HepG2 (cell line): ENCODE measurements around the gene WSB2. TPM values are rescaled to one million over a fixed set of nuclear protein-coding genes. Genes with fewer than 3 reads are reported as not detected.

Experiments used
- ATAC-seq: fragments of 200-7000 bp; cut with Tn5 transposase; 3 replicates; pipeline ENCODE4 v1.9.1; 2020; ENCODE audit warnings: mild to moderate bottlenecking, moderate library complexity
- BruUV-seq: library from RNA; stranded (reverse); fragments of 400-500 nt; replicated peaks from 2 replicates; lab custom pipeline; 2021; lab: Mats Ljungman, UMichigan
- CTCF ChIA-PET: fragments of 300-600 bp; formaldehyde crosslinking; extraction: SDS; loops from one replicate; lab custom pipeline; 2021; ENCODE audit warnings: low total read pairs, inconsistent platforms, low intra/inter-chr PET ratio; lab: Yijun Ruan, JAX
- POLR2A ChIA-PET: fragments of 350-600 bp; sonication (Branson Sonifier 250); formaldehyde crosslinking; loops from one replicate; lab custom pipeline; 2020; ENCODE audit warnings: antibody characterized with exemption, inconsistent platforms; lab: Yijun Ruan, JAX
- DNase-seq: peaks from one replicate; pipeline ENCODE4 v3.0.0-alpha.2; 2015; ENCODE audit warnings: low spot score
- FAIRE-seq: peaks from 3 replicates; lab custom pipeline; 2011; peaks lifted over from hg19 to GRCh38; lab: Jason Lieb, UNC
- H2AFZ ChIP-seq: one replicate; pipeline ENCODE4 v1.6.1; 2011; ENCODE audit warnings: low read length, inconsistent platforms
- H3K27ac ChIP-seq: fragments of 300-600 bp; 3 replicates; pipeline ENCODE4 v1.8.0; 2011; ENCODE audit warnings: mixed run types, mild to moderate bottlenecking, mixed read lengths, low read length, inconsistent platforms; ENCODE audit not compliant: insufficient read depth; ENCODE audit errors: extremely low read length
- H3K27me3 ChIP-seq, 2 experiments: fragments of 200-600 bp in 1 of 2; 2 replicates in 1 of 2; 3 replicates in 1 of 2; pipeline versions ENCODE4 v1.6.0 to v1.8.0; 2011; ENCODE audit warnings: low read length in 2 of 2, mild to moderate bottlenecking in 2 of 2, moderate library complexity in 2 of 2, inconsistent platforms in 1 of 2; ENCODE audit not compliant: insufficient read depth in 2 of 2, control insufficient read depth in 1 of 2
- H3K36me3 ChIP-seq, 2 experiments: fragments of 200-600 bp in 1 of 2; replicated peaks in 1 of 2; 2 replicates in 1 of 2; 3 replicates in 1 of 2; pipeline versions ENCODE4 v1.5.1 to v1.8.0; 2011; ENCODE audit warnings: low read length in 2 of 2, inconsistent platforms in 1 of 2; ENCODE audit not compliant: insufficient read depth in 2 of 2, control insufficient read depth in 1 of 2
- H3K4me1 ChIP-seq: 2 replicates; pipeline ENCODE4 v1.5.1; 2012; ENCODE audit warnings: low read length, inconsistent platforms; ENCODE audit not compliant: insufficient read depth
- H3K4me2 ChIP-seq: 2 replicates; pipeline ENCODE4 v1.6.0; 2011; ENCODE audit warnings: low read depth, low read length, inconsistent platforms
- H3K4me3 ChIP-seq, 3 experiments: fragments of 200-600 bp in 1 of 3; sonication (generic), shearing (Covaris generic) in 1 of 3; replicated peaks in 1 of 3; 2 replicates each; pipeline ENCODE4 v1.5.1; 2011 to 2016; ENCODE audit warnings: low read length in 3 of 3, inconsistent platforms in 2 of 3, low read depth in 2 of 3, mild to moderate bottlenecking in 2 of 3, control low read depth in 1 of 3, mixed read lengths in 1 of 3; ENCODE audit not compliant: insufficient read depth in 1 of 3
- H3K79me2 ChIP-seq: one replicate; pipeline ENCODE4 v1.6.1; 2011; ENCODE audit warnings: low read length, inconsistent platforms; ENCODE audit not compliant: insufficient read depth
- H3K9ac ChIP-seq: 2 replicates; pipeline ENCODE4 v1.6.0; 2011; ENCODE audit warnings: mild to moderate bottlenecking, low read depth, low read length, inconsistent platforms; ENCODE audit not compliant: insufficient read depth
- H3K9me3 ChIP-seq: 2 replicates; pipeline ENCODE4 v1.5.1; 2012; ENCODE audit warnings: mild to moderate bottlenecking, low read length
- H4K20me1 ChIP-seq: 2 replicates; pipeline ENCODE4 v1.6.0; 2011; ENCODE audit warnings: inconsistent platforms, mild to moderate bottlenecking, low read length, moderate library complexity; ENCODE audit not compliant: insufficient read depth
- ATF5 ChIP-seq: sonication (generic); formaldehyde crosslinking; IDR thresholded peaks from 2 replicates; pipeline ENCODE4 v1.4.0; 2020; ENCODE audit warnings: mild to moderate bottlenecking, low read depth, missing genetic modification reagents
- BRD4 ChIP-seq: sonication (generic); formaldehyde crosslinking; IDR thresholded peaks from 2 replicates; pipeline ENCODE4 v1.4.0; 2020; ENCODE audit warnings: missing genetic modification reagents
- ELF3 ChIP-seq: IDR thresholded peaks from 2 replicates; pipeline ENCODE4 v1.6.1; 2016; ENCODE audit warnings: missing genetic modification reagents, missing compliant biosample characterization
- FOXC1 ChIP-seq: sonication (generic); formaldehyde crosslinking; IDR thresholded peaks from 2 replicates; pipeline ENCODE4 v1.8.0; 2022; ENCODE audit warnings: mild to moderate bottlenecking, missing genetic modification reagents, borderline replicate concordance
- GPN1 ChIP-seq: sonication (generic); formaldehyde crosslinking; IDR thresholded peaks from 2 replicates; pipeline ENCODE4 v1.5.1; 2020; ENCODE audit warnings: missing genetic modification reagents, borderline replicate concordance
- HDAC1 ChIP-seq: sonication (generic); formaldehyde crosslinking; IDR thresholded peaks from 2 replicates; pipeline ENCODE4 v1.5.1; 2020; ENCODE audit warnings: mild to moderate bottlenecking, missing genetic modification reagents
- ISX ChIP-seq: sonication (generic); formaldehyde crosslinking; conservative IDR thresholded peaks from 2 replicates; pipeline ENCODE4 v1.5.0; 2020; ENCODE audit warnings: missing genetic modification reagents
- MAFK ChIP-seq, 2 experiments: IDR thresholded peaks in 1 of 2; conservative IDR thresholded peaks in 1 of 2; 2 replicates each; pipeline ENCODE4 v1.6.1; 2011; ENCODE audit warnings: improper control_type of control experiment in 2 of 2, low read length in 2 of 2
- MBD4 ChIP-seq: IDR thresholded peaks from 2 replicates; pipeline ENCODE4 v1.6.1; 2012; ENCODE audit warnings: low read length, inconsistent platforms, borderline replicate concordance
- NONO ChIP-seq, 2 experiments: fragments of 450-650 bp in 1 of 2; sonication (generic) in 1 of 2; formaldehyde crosslinking in 1 of 2; IDR thresholded peaks in 1 of 2; conservative IDR thresholded peaks in 1 of 2; 2 replicates each; pipeline versions ENCODE4 v1.6.1 to v1.8.0; 2017 to 2022; ENCODE audit warnings: mild to moderate bottlenecking in 1 of 2, missing genetic modification reagents in 1 of 2, moderate library complexity in 1 of 2
- SIX4 ChIP-seq: sonication (generic); formaldehyde crosslinking; IDR thresholded peaks from 2 replicates; pipeline ENCODE4 v1.4.0; 2020; ENCODE audit warnings: missing genetic modification reagents
- SNAI1 ChIP-seq: sonication (generic); formaldehyde crosslinking; IDR thresholded peaks from 2 replicates; pipeline ENCODE4 v1.5.0; 2020; ENCODE audit warnings: mild to moderate bottlenecking, missing genetic modification reagents, borderline replicate concordance
- TBX3 ChIP-seq: fragments of 450-650 bp; IDR thresholded peaks from 2 replicates; pipeline ENCODE4 v1.6.1; 2017; ENCODE audit warnings: antibody characterized with exemption, mild to moderate bottlenecking, inconsistent platforms, borderline replicate concordance
- ZBTB33 ChIP-seq: sonication (generic); formaldehyde crosslinking; IDR thresholded peaks from 2 replicates; pipeline ENCODE4 v1.4.0; 2020; ENCODE audit warnings: missing genetic modification reagents
- ZFYVE20 ChIP-seq: sonication (generic); formaldehyde crosslinking; IDR thresholded peaks from 2 replicates; pipeline ENCODE4 v1.8.0; 2023; ENCODE audit warnings: low read depth, mild to moderate bottlenecking, moderate library complexity, missing genetic modification reagents, borderline replicate concordance
- ZNF20 ChIP-seq: sonication (generic); formaldehyde crosslinking; IDR thresholded peaks from 2 replicates; pipeline ENCODE4 v1.4.0; 2020; ENCODE audit warnings: mild to moderate bottlenecking, moderate library complexity, missing genetic modification reagents
- ZNF251 ChIP-seq: sonication (generic); formaldehyde crosslinking; IDR thresholded peaks from 2 replicates; pipeline ENCODE4 v1.9.0; 2021; ENCODE audit warnings: mild to moderate bottlenecking, missing genetic modification reagents
- ZNF343 ChIP-seq: sonication (generic); formaldehyde crosslinking; IDR thresholded peaks from 2 replicates; pipeline ENCODE4 v1.4.0; 2020; ENCODE audit warnings: mild to moderate bottlenecking, missing genetic modification reagents
- ZNF550 ChIP-seq: sonication (generic); formaldehyde crosslinking; IDR thresholded peaks from 2 replicates; pipeline ENCODE4 v1.4.0; 2020; ENCODE audit warnings: mild to moderate bottlenecking, missing genetic modification reagents, borderline replicate concordance
- ZNF558 ChIP-seq: sonication (generic); formaldehyde crosslinking; IDR thresholded peaks from 2 replicates; pipeline ENCODE4 v1.9.0; 2022; ENCODE audit warnings: mild to moderate bottlenecking, missing genetic modification reagents, borderline replicate concordance
- WGBS: methylation state at CpG from one replicate; pipeline ENCODE4 v1.1.6; 2017; ENCODE audit warnings: low lambda C conversion rate; 5-methylcytosine and 5-hydroxymethylcytosine counted together
- in situ Hi-C: cut with HindIII; loops from 2 replicates; pipeline ENCODE4 v1.10.0; 2017; ENCODE audit warnings: low pct_unique_long_range_greater_than_20kb; ENCODE audit not compliant: extremely low pct_ligation_motif_present
- intact Hi-C: fragments of 100-400 bp; cut with micrococcal nuclease; formaldehyde crosslinking; loops from one replicate; pipeline ENCODE4 v1.10.0; 2022; ENCODE audit not compliant: unreplicated experiment
- polyA plus RNA-seq, 8 experiments: library from polyadenylated mRNA; depleted of rRNA in 3 of 8; stranded (reverse) in 7 of 8; unstranded in 1 of 8; fragments of >200 nt; fragmentation: Illumina TruSeq in 4 of 8; extraction: Trizol in 4 of 8; gene quantifications; 2 replicates each; pipeline versions ENCODE4 v1.2.1 to v1.2.3, GENCODE V29; 2011 to 2016; ENCODE audit warnings: low read depth in 4 of 8, missing spikeins in 1 of 8, mixed read lengths in 1 of 8; ENCODE audit not compliant: insufficient read depth in 1 of 8
- total RNA-seq, 5 experiments: library from RNA; depleted of rRNA; stranded (reverse); fragments of >200 nt; fragmentation: Illumina TruSeq; extraction: Trizol; gene quantifications; 2 replicates each; pipeline ENCODE4 v1.2.3, GENCODE V29; 2016; ENCODE audit warnings: low read depth in 1 of 5

The WSB2 gene
- total and polyA plus RNA-seq, 2 of the 13 experiments (the other 11 are each of a cell fraction or from before 2014, with no cell fraction given), result 31.0 to 82.8 TPM

GRCh38 chr12:118011377-118011776, 49.6 kb downstream of the WSB2 start:
- H3K4me1 ChIP-seq, result peaks cover 17% of the 10 kb centered on the region
- no peak overlapping the region for H2AFZ ChIP-seq
- H3K4me2 ChIP-seq, result no peak overlapping the region
- H3K79me2 ChIP-seq, result no peaks in the 10 kb centered on the region
- H3K27ac ChIP-seq, result no peak overlapping the region
- ATAC-seq (no peak), FAIRE-seq (no peak), DNase-seq (no peak)
- H3K9me3 ChIP-seq, result no peaks in the 10 kb centered on the region
- CTCF ChIA-PET, result no interaction called here
- no TSS peak for BruUV-seq
- no peaks in the 10 kb centered on the region for H3K36me3 ChIP-seq
- 83% methylated on average over 3 of the region's 3 CpGs for WGBS
- H3K27me3 ChIP-seq, result no peaks in the 10 kb centered on the region; a peak in 1 of 5 replicates
- in situ Hi-C loops, result no loop called here
- no peaks in the 10 kb centered on the region for H4K20me1 ChIP-seq
- intact Hi-C loops, result no loop called here
- H3K9ac ChIP-seq, result no peak overlapping the region
- TF ChIP-seq ZNF20 (CRISPR knock-in tag) (no peak), ZNF558 (CRISPR knock-in tag) (no peak), HDAC1 (CRISPR knock-in tag) (no peak), SIX4 (CRISPR knock-in tag) (no peak), ZFYVE20 (CRISPR knock-in tag) (no peak), ZNF251 (CRISPR knock-in tag) (no peak), ZBTB33 (CRISPR knock-in tag) (no peak), FOXC1 (no peak), ISX (CRISPR knock-in tag) (no peak), ATF5 (CRISPR knock-in tag) (no peak), TBX3 (no peak), BRD4 (no peak), ZNF343 (no peak), MBD4 (no peak), ZNF550 (no peak), MAFK (conservative IDR thresholded peaks at IDR 0.05 in 1 of 2, IDR thresholded peaks at IDR 0.05 in 1 of 2; ENCODE audit: low read length in 2 of 2) (no peak), SNAI1 (CRISPR knock-in tag) (no peak), NONO (IDR thresholded peaks at IDR 0.05) (no peak), NONO (CRISPR knock-in tag; conservative IDR thresholded peaks at IDR 0.05) (no peak), ELF3 (CRISPR knock-in tag) (no peak), GPN1 (CRISPR knock-in tag) (no peak)
- H3K4me3 ChIP-seq, result no peak overlapping the region
- POLR2A ChIA-PET, result no interaction called here
